ENCODE measurements around the gene RALGPS2. TPM values are rescaled to one million over a fixed set of nuclear protein-coding genes. Genes with fewer than 3 reads are reported as not detected.
"Not testable (repeated sequence)": the region's sequence is repeated elsewhere in the genome, so short reads cannot be mapped to it uniquely, and the experiment has no call there.

Gene RALGPS2
- total RNA-seq, 1 donor from 2014 or later, result 78.7 TPM

- Mint-ChIP-seq H3K27me3 (ENCODE audit: insufficient read depth, low read depth) (no peaks in the 10 kb centered on the region), H3K4me3 (no peak overlapping the region), H3K4me1 (no peaks in the 10 kb centered on the region), H3K27ac (no peak overlapping the region), H3K36me3 (peaks cover 10% of the 10 kb centered on the region), H3K9me3 (peaks cover 8% of the 10 kb centered on the region)
- TF ChIP-seq EZH2 (IDR thresholded peaks at IDR 0.05) (no peak), EZH2phosphoT487 (IDR thresholded peaks at IDR 0.05) (no peak), CTCF (IDR thresholded peaks at IDR 0.05) (no peak)
- no peak overlapping the region for H2AFZ ChIP-seq (replicated peaks)
- no peaks in the 10 kb centered on the region for H3K79me2 ChIP-seq (ENCODE audit: low read depth)
- no peak overlapping the region for H3K4me3 ChIP-seq
- no peak for DNase-seq (ENCODE audit: low spot score)
- H3K27me3 ChIP-seq, result no peaks in the 10 kb centered on the region
- no peaks in the 10 kb centered on the region for H3F3A ChIP-seq (ENCODE audit: low read depth)
- H3K9me3 ChIP-seq (ENCODE audit: low read depth), result no peaks in the 10 kb centered on the region
- H3K36me3 ChIP-seq, result peaks cover 4% of the 10 kb centered on the region
- no peaks in the 10 kb centered on the region for H4K20me1 ChIP-seq (ENCODE audit: low read depth)
- no peak overlapping the region for H3K27ac ChIP-seq
- no peaks in the 10 kb centered on the region for H3K4me1 ChIP-seq
- no peak overlapping the region for H3K4me2 ChIP-seq
- no peak overlapping the region for H3K9ac ChIP-seq
Observed at GRCh38 chr1:178844436-178844835, 119.4 kb downstream of the RALGPS2 start.

GRCh38 chr1:178846306-178846705 is 121.3 kb downstream of the RALGPS2 start:
- Mint-ChIP-seq H3K4me3 (no peak overlapping the region), H3K27ac (no peak overlapping the region), H3K9me3 (no peaks in the 10 kb centered on the region), H3K4me1 (no peaks in the 10 kb centered on the region), H3K36me3 (peaks cover 2% of the 10 kb centered on the region), H3K27me3 (ENCODE audit: insufficient read depth, low read depth) (no peaks in the 10 kb centered on the region)
- no peaks in the 10 kb centered on the region for H3K79me2 ChIP-seq (ENCODE audit: low read depth)
- no peak overlapping the region for H3K4me3 ChIP-seq
- H2AFZ ChIP-seq (replicated peaks), result no peak overlapping the region
- TF ChIP-seq CTCF (IDR thresholded peaks at IDR 0.05), result no peak
- TF ChIP-seq EZH2 (IDR thresholded peaks at IDR 0.05), result no peak
- H3K4me1 ChIP-seq, result no peaks in the 10 kb centered on the region
- H3K27me3 ChIP-seq, result no peaks in the 10 kb centered on the region
- H3F3A ChIP-seq (ENCODE audit: low read depth), result no peaks in the 10 kb centered on the region
- no peak for DNase-seq (ENCODE audit: low spot score)
- no peak overlapping the region for H3K9ac ChIP-seq
- H3K4me2 ChIP-seq, result no peak overlapping the region
- H4K20me1 ChIP-seq (ENCODE audit: low read depth), result no peaks in the 10 kb centered on the region
- H3K27ac ChIP-seq, result no peak overlapping the region
- no peaks in the 10 kb centered on the region for H3K9me3 ChIP-seq (ENCODE audit: low read depth)
- peaks cover 4% of the 10 kb centered on the region for H3K36me3 ChIP-seq

GRCh38 chr1:178847396-178847849 is 122.4 kb downstream of the RALGPS2 start:
- TF ChIP-seq EZH2phosphoT487 (IDR thresholded peaks at IDR 0.05), result no peak
- TF ChIP-seq EZH2 (IDR thresholded peaks at IDR 0.05), result no peak
- TF ChIP-seq CTCF (IDR thresholded peaks at IDR 0.05), result no peak

GRCh38 chr1:178847919-178848318 is 122.9 kb downstream of the RALGPS2 start:
- not testable (repeated sequence) for H3K36me3 ChIP-seq; H3K4me2 ChIP-seq; H3K27ac Mint-ChIP-seq; H3K36me3 Mint-ChIP-seq; H4K20me1 ChIP-seq (ENCODE audit: low read depth); H3K4me3 Mint-ChIP-seq; H3K9ac ChIP-seq; H3K9me3 ChIP-seq (ENCODE audit: low read depth); DNase-seq (ENCODE audit: low spot score); H3K79me2 ChIP-seq (ENCODE audit: low read depth); H3F3A ChIP-seq (ENCODE audit: low read depth); H2AFZ ChIP-seq (replicated peaks); H3K27me3 Mint-ChIP-seq (ENCODE audit: insufficient read depth, low read depth); H3K4me1 ChIP-seq; H3K27me3 ChIP-seq; H3K9me3 Mint-ChIP-seq; H3K4me1 Mint-ChIP-seq; H3K27ac ChIP-seq; H3K4me3 ChIP-seq

More at GRCh38 chr1:178847396-178847849, 122.4 kb downstream of the RALGPS2 start:
- peaks cover 2% of the 10 kb centered on the region for H3K36me3 Mint-ChIP-seq
- Histone ChIP-seq H3K27me3 (no peaks in the 10 kb centered on the region), H3F3A (ENCODE audit: low read depth) (no peaks in the 10 kb centered on the region), H3K4me1 (no peaks in the 10 kb centered on the region), H3K4me3 (no peak overlapping the region), H3K9ac (no peak overlapping the region), H4K20me1 (ENCODE audit: low read depth) (no peaks in the 10 kb centered on the region), H3K79me2 (ENCODE audit: low read depth) (no peaks in the 10 kb centered on the region), H3K9me3 (ENCODE audit: low read depth) (no peaks in the 10 kb centered on the region), H3K27ac (no peak overlapping the region), H2AFZ (replicated peaks) (no peak overlapping the region), H3K4me2 (no peak overlapping the region), H3K36me3 (peaks cover 4% of the 10 kb centered on the region)
- no peaks in the 10 kb centered on the region for H3K9me3 Mint-ChIP-seq
- H3K4me1 Mint-ChIP-seq, result no peaks in the 10 kb centered on the region
- H3K27ac Mint-ChIP-seq, result no peak overlapping the region
- no peaks in the 10 kb centered on the region for H3K27me3 Mint-ChIP-seq (ENCODE audit: insufficient read depth, low read depth)
- DNase-seq (ENCODE audit: low spot score), result no peak
- no peak overlapping the region for H3K4me3 Mint-ChIP-seq

Measured in neural progenitor cell (in vitro differentiated cells).